ENCODE data around the gene TMEM117.

TMEM117 gene

GRCh38 chr12:44389896-44390295 is 554.0 kb downstream of the TMEM117 start:
- Histone ChIP-seq H3K79me2 (ENCODE audit: insufficient read depth, low read depth) (no peaks in the 10 kb centered on the region), H3K27ac (no peak overlapping the region), H3K4me1 (ENCODE audit: low read depth, poor library complexity, severe bottlenecking) (no peaks in the 10 kb centered on the region), H3K4me3 (IDR thresholded peaks at IDR 0.05; ENCODE audit: insufficient read depth, low read depth, low read length) (no peak overlapping the region), H2AFZ (ENCODE audit: low read depth) (no peak overlapping the region), H3K36me3 (ENCODE audit: insufficient read depth) (no peaks in the 10 kb centered on the region), H3K9ac (no peak overlapping the region), H4K20me1 (ENCODE audit: insufficient read depth) (no peaks in the 10 kb centered on the region), H3K4me2 (no peak overlapping the region), H3K27me3 (ENCODE audit: insufficient read depth, low read depth) (no peaks in the 10 kb centered on the region)
- TF ChIP-seq CTCF (conservative IDR thresholded peaks at IDR 0.05; ENCODE audit: low read depth, low read length), result no peak

- H3K36me3 ChIP-seq (ENCODE audit: insufficient read depth), result no peaks in the 10 kb centered on the region
- H4K20me1 ChIP-seq (ENCODE audit: insufficient read depth), result no peaks in the 10 kb centered on the region
- no peaks in the 10 kb centered on the region for H3K27me3 ChIP-seq (ENCODE audit: insufficient read depth, low read depth)
- no peaks in the 10 kb centered on the region for H3K79me2 ChIP-seq (ENCODE audit: insufficient read depth, low read depth)
- H3K4me3 ChIP-seq (IDR thresholded peaks at IDR 0.05; ENCODE audit: insufficient read depth, low read depth, low read length), result no peak overlapping the region
- TF ChIP-seq CTCF (conservative IDR thresholded peaks at IDR 0.05; ENCODE audit: low read depth, low read length), result no peak
- H3K4me2 ChIP-seq, result no peak overlapping the region
- H3K4me1 ChIP-seq (ENCODE audit: low read depth, poor library complexity, severe bottlenecking), result no peaks in the 10 kb centered on the region
- no peak overlapping the region for H3K9ac ChIP-seq
- no peak overlapping the region for H2AFZ ChIP-seq (ENCODE audit: low read depth)
- H3K27ac ChIP-seq, result no peak overlapping the region
Measured at GRCh38 chr12:44397631-44398030, 561.8 kb downstream of the TMEM117 start.

GRCh38 chr12:44403185-44403584 is 567.3 kb downstream of the TMEM117 start:
- no peaks in the 10 kb centered on the region for H3K4me1 ChIP-seq (ENCODE audit: low read depth, poor library complexity, severe bottlenecking)
- no peaks in the 10 kb centered on the region for H3K79me2 ChIP-seq (ENCODE audit: insufficient read depth, low read depth)
- TF ChIP-seq CTCF (conservative IDR thresholded peaks at IDR 0.05; ENCODE audit: low read depth, low read length), result no peak
- H4K20me1 ChIP-seq (ENCODE audit: insufficient read depth), result no peaks in the 10 kb centered on the region
- H3K4me3 ChIP-seq (IDR thresholded peaks at IDR 0.05; ENCODE audit: insufficient read depth, low read depth, low read length), result no peak overlapping the region
- no peak overlapping the region for H3K27ac ChIP-seq
- H3K36me3 ChIP-seq (ENCODE audit: insufficient read depth), result no peaks in the 10 kb centered on the region
- H3K4me2 ChIP-seq, result no peak overlapping the region
- H3K9ac ChIP-seq, result no peak overlapping the region
- H3K27me3 ChIP-seq (ENCODE audit: insufficient read depth, low read depth), result no peaks in the 10 kb centered on the region
- H2AFZ ChIP-seq (ENCODE audit: low read depth), result no peak overlapping the region

GRCh38 chr12:44405297-44405696 is 569.4 kb downstream of the TMEM117 start:
- Histone ChIP-seq H3K4me3 (IDR thresholded peaks at IDR 0.05; ENCODE audit: insufficient read depth, low read depth, low read length) (no peak overlapping the region), H3K79me2 (ENCODE audit: insufficient read depth, low read depth) (no peaks in the 10 kb centered on the region), H3K36me3 (ENCODE audit: insufficient read depth) (no peaks in the 10 kb centered on the region), H2AFZ (ENCODE audit: low read depth) (no peak overlapping the region), H3K27me3 (ENCODE audit: insufficient read depth, low read depth) (no peaks in the 10 kb centered on the region), H3K27ac (no peak overlapping the region), H3K9ac (no peak overlapping the region), H3K4me2 (no peak overlapping the region), H4K20me1 (ENCODE audit: insufficient read depth) (no peaks in the 10 kb centered on the region), H3K4me1 (ENCODE audit: low read depth, poor library complexity, severe bottlenecking) (no peaks in the 10 kb centered on the region)
- no peak for TF ChIP-seq CTCF (conservative IDR thresholded peaks at IDR 0.05; ENCODE audit: low read depth, low read length)
